Kidney (tissue), 14 donors: ENCODE results near the gene RBM10. TPM values are rescaled to one million over a fixed set of nuclear protein-coding genes. Genes with fewer than 3 reads are reported as not detected.

ENCODE experiments used
- DNase-seq, 5 donors: peaks; one replicate each; pipeline ENCODE4 v3.0.0-alpha.2; 2013 to 2020
- FAIRE-seq: peaks from 2 replicates; lab custom pipeline; 2012; peaks lifted over from hg19 to GRCh38; lab: Jason Lieb, UNC
- H3K27ac ChIP-seq, 2 donors: one replicate each; pipeline ENCODE4 v1.7.0; 2013; ENCODE audit warnings: low read depth in 2 of 2, low read length in 2 of 2, inconsistent platforms in 1 of 2
- H3K27me3 ChIP-seq: one replicate; pipeline ENCODE4 v1.7.1; 2013; ENCODE audit warnings: low read length, inconsistent platforms; ENCODE audit not compliant: control insufficient read depth, insufficient read depth
- H3K36me3 ChIP-seq, 3 donors: one replicate each; pipeline versions ENCODE4 v1.7.0 to v1.7.1; 2013; ENCODE audit warnings: low read length in 3 of 3, control low read depth in 1 of 3, inconsistent platforms in 1 of 3; ENCODE audit not compliant: insufficient read depth in 3 of 3, control insufficient read depth in 2 of 3
- H3K4me1 ChIP-seq, 3 donors: one replicate each; pipeline versions ENCODE4 v1.7.0 to v1.7.1; 2013; ENCODE audit warnings: low read length in 3 of 3, inconsistent platforms in 1 of 3, low read depth in 1 of 3; ENCODE audit not compliant: control insufficient read depth in 2 of 3, insufficient read depth in 2 of 3
- H3K4me3 ChIP-seq, 3 donors: one replicate each; pipeline versions ENCODE4 v1.7.0 to v1.8.1; 2013; ENCODE audit warnings: low read length in 3 of 3, control low read depth in 1 of 3, inconsistent platforms in 1 of 3
- H3K9ac ChIP-seq, 3 donors: one replicate each; pipeline versions ENCODE4 v1.7.0 to v1.7.1; 2013; ENCODE audit warnings: low read length in 3 of 3, control low read depth in 1 of 3, inconsistent platforms in 1 of 3
- H3K9me3 ChIP-seq, 3 donors: one replicate each; pipeline versions ENCODE4 v1.7.0 to v1.7.1; 2013; ENCODE audit warnings: low read length in 3 of 3, control low read depth in 1 of 3, inconsistent platforms in 1 of 3; ENCODE audit not compliant: control insufficient read depth in 2 of 3, insufficient read depth in 1 of 3
- CTCF ChIP-seq: IDR thresholded peaks from 3 replicates; pipeline ENCODE4 v1.5.1; 2012; ENCODE audit warnings: mild to moderate bottlenecking, moderate library complexity, borderline replicate concordance; ENCODE audit not compliant: insufficient read depth; ENCODE audit errors: extremely low read depth
- intact Hi-C: fragments of 100-400 bp; cut with DNase I; formaldehyde crosslinking; loops from one replicate; pipeline ENCODE4 v1.11.1; 2022
- polyA plus RNA-seq: library from polyadenylated mRNA; stranded (reverse); fragments of 350-450 nt; fragmentation: Illumina TruSeq; extraction: RNeasy Lipid Tissue Mini Kit (QIAGEN cat#74804); gene quantifications from one replicate; pipeline ENCODE4 v1.2.3, GENCODE V29; 2014; ENCODE audit warnings: low read depth, low replicate concordance; ENCODE audit not compliant: insufficient read depth
- total RNA-seq: library from RNA; stranded (reverse); fragmentation: NEBNext Ultra II Directional; extraction: Animal tissue kit (Norgen Biotek cat#: 25700); gene quantifications from one replicate; pipeline ENCODE4 v1.2.1, GENCODE V29; 2021
- donor health status: control.
- donor health status: control.
- donor health status: control.
- donor health status: control.
- donor health status: control.
- donor health status: DM: yes; HTN: yes; CAD: no.
- donor health status: Normal renal cell carcinoma (clear cell type).

Gene RBM10
- total and polyA plus RNA-seq, 2 donors from 2014 or later: 27.5 to 31.7 TPM

GRCh38 chrX:47193475-47194193 lies 48.6 kb downstream of the RBM10 start, which contains the start of gene UBA1:
Gene UBA1, plus strand, starts transcription at chrX:47193829. Its CDS starts 4,974 bp downstream, at chrX:47198803.
- DNase-seq: peak; percentile 96 to 99 (median 98)
- TF ChIP-seq CTCF: peak; percentile 87
- Histone ChIP-seq H3K36me3 (peaks cover 0 to 4% (median 2%) of the 10 kb centered on the region in 3 donors), H3K4me3 (peak within 1 kb of the TSS; percentile 62 to 91 (median 91)), H3K9me3 (no peaks in the 10 kb centered on the region), H3K27me3 (peaks cover 7% of the 10 kb centered on the region), H3K4me1 (peaks cover 0 to 35% (median 19%) of the 10 kb centered on the region in 3 donors), H3K27ac (peak within 1 kb of the TSS; percentile 92 to 93), H3K9ac (peak within 1 kb of the TSS; percentile 73 to 88 (median 88))
- intact Hi-C loops: no loop called here
- FAIRE-seq: peak; percentile 99

DNA sequence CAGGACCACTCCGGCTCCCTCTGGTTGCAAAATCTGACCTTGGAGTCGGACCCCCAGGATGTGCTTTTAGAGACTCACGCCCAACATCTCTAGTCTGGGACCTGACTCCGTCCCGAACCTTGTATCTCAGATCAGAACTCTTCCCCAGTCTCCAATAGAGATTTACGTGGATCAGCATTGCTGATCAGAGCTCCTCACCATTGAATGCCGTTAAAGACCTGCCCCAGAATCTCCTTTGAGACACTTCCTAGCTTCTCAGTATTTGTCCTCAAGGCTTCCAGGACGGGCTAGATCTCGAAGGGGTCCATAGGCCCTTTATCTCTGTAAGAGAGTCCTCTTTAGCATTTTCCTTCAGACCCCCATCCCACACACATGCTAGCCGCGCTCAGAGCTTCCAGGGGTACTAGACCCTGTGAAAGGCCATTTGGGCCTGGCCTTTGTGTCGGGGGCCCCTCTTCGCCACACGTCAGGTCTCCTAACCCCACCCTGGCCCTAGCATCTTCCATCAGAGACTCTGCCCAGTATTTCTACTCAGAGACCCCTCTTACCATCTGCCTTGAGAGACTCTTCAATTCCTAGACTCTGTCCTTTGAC lies 49.3 kb downstream of the RBM10 start:
- intact Hi-C loops: no loop called here
- Histone ChIP-seq H3K36me3 (peaks cover 0 to 10% (median 4%) of the 10 kb centered on the region in 3 donors), H3K9ac (peak overlapping the region; percentile 1 to 88 (median 88)), H3K27me3 (peaks cover 7% of the 10 kb centered on the region), H3K4me3 (peak overlapping the region; percentile 62 to 91 (median 91)), H3K27ac (peak overlapping the region; percentile 92 to 93), H3K9me3 (no peaks in the 10 kb centered on the region), H3K4me1 (peaks cover 0 to 37% (median 19%) of the 10 kb centered on the region in 3 donors)
- DNase-seq: peak in 1 of 5 donors; percentile 57
- no peak for FAIRE-seq
- no peak for TF ChIP-seq CTCF

GRCh38 chrX:47196098-47196497 lies 51.1 kb downstream of the RBM10 start:
- TF ChIP-seq CTCF: no peak
- peak overlapping the region in 1 of 3 donors; percentile 47 for H3K4me3 ChIP-seq
- peak overlapping the region in 1 of 3 donors; percentile 58 for H3K9ac ChIP-seq
- peak overlapping the region in 1 of 2 donors; percentile 37 for H3K27ac ChIP-seq
- intact Hi-C loops: no loop called here
- H3K36me3 ChIP-seq: peaks cover 5 to 24% (median 9%) of the 10 kb centered on the region in 3 donors
- peaks cover 4% of the 10 kb centered on the region for H3K27me3 ChIP-seq
- no peaks in the 10 kb centered on the region for H3K9me3 ChIP-seq
- FAIRE-seq (no peak), DNase-seq (no peak)
- H3K4me1 ChIP-seq: peaks cover 0 to 37% (median 19%) of the 10 kb centered on the region in 3 donors
